HepG2 (cell line): ENCODE measurements around the gene KCNMA1. TPM values are rescaled to one million over a fixed set of nuclear protein-coding genes. Genes with fewer than 3 reads are reported as not detected.

ENCODE experiments used
- ATAC-seq: fragments of 200-7000 bp; cut with Tn5 transposase; 3 replicates; pipeline ENCODE4 v1.9.1; 2020; ENCODE audit warnings: mild to moderate bottlenecking, moderate library complexity
- BruUV-seq: library from RNA; stranded (reverse); fragments of 400-500 nt; replicated peaks from 2 replicates; lab custom pipeline; 2021; lab: Mats Ljungman, UMichigan
- CTCF ChIA-PET: fragments of 300-600 bp; formaldehyde crosslinking; extraction: SDS; loops from one replicate; lab custom pipeline; 2021; ENCODE audit warnings: low total read pairs, inconsistent platforms, low intra/inter-chr PET ratio; lab: Yijun Ruan, JAX
- POLR2A ChIA-PET: fragments of 350-600 bp; sonication (Branson Sonifier 250); formaldehyde crosslinking; loops from one replicate; lab custom pipeline; 2020; ENCODE audit warnings: antibody characterized with exemption, inconsistent platforms; lab: Yijun Ruan, JAX
- DNase-seq: peaks from one replicate; pipeline ENCODE4 v3.0.0-alpha.2; 2015; ENCODE audit warnings: low spot score
- FAIRE-seq: peaks from 3 replicates; lab custom pipeline; 2011; peaks lifted over from hg19 to GRCh38; lab: Jason Lieb, UNC
- H2AFZ ChIP-seq: one replicate; pipeline ENCODE4 v1.6.1; 2011; ENCODE audit warnings: low read length, inconsistent platforms
- H3K27ac ChIP-seq: fragments of 300-600 bp; 3 replicates; pipeline ENCODE4 v1.8.0; 2011; ENCODE audit warnings: mixed run types, mild to moderate bottlenecking, mixed read lengths, low read length, inconsistent platforms; ENCODE audit not compliant: insufficient read depth; ENCODE audit errors: extremely low read length
- H3K27me3 ChIP-seq, 2 experiments: fragments of 200-600 bp in 1 of 2; 2 replicates in 1 of 2; 3 replicates in 1 of 2; pipeline versions ENCODE4 v1.6.0 to v1.8.0; 2011; ENCODE audit warnings: low read length in 2 of 2, mild to moderate bottlenecking in 2 of 2, moderate library complexity in 2 of 2, inconsistent platforms in 1 of 2; ENCODE audit not compliant: insufficient read depth in 2 of 2, control insufficient read depth in 1 of 2
- H3K36me3 ChIP-seq, 2 experiments: fragments of 200-600 bp in 1 of 2; replicated peaks in 1 of 2; 2 replicates in 1 of 2; 3 replicates in 1 of 2; pipeline versions ENCODE4 v1.5.1 to v1.8.0; 2011; ENCODE audit warnings: low read length in 2 of 2, inconsistent platforms in 1 of 2; ENCODE audit not compliant: insufficient read depth in 2 of 2, control insufficient read depth in 1 of 2
- H3K4me1 ChIP-seq: 2 replicates; pipeline ENCODE4 v1.5.1; 2012; ENCODE audit warnings: low read length, inconsistent platforms; ENCODE audit not compliant: insufficient read depth
- H3K4me2 ChIP-seq: 2 replicates; pipeline ENCODE4 v1.6.0; 2011; ENCODE audit warnings: low read depth, low read length, inconsistent platforms
- H3K4me3 ChIP-seq, 3 experiments: fragments of 200-600 bp in 1 of 3; sonication (generic), shearing (Covaris generic) in 1 of 3; replicated peaks in 1 of 3; 2 replicates each; pipeline ENCODE4 v1.5.1; 2011 to 2016; ENCODE audit warnings: low read length in 3 of 3, inconsistent platforms in 2 of 3, low read depth in 2 of 3, mild to moderate bottlenecking in 2 of 3, control low read depth in 1 of 3, mixed read lengths in 1 of 3; ENCODE audit not compliant: insufficient read depth in 1 of 3
- H3K79me2 ChIP-seq: one replicate; pipeline ENCODE4 v1.6.1; 2011; ENCODE audit warnings: low read length, inconsistent platforms; ENCODE audit not compliant: insufficient read depth
- H3K9ac ChIP-seq: 2 replicates; pipeline ENCODE4 v1.6.0; 2011; ENCODE audit warnings: mild to moderate bottlenecking, low read depth, low read length, inconsistent platforms; ENCODE audit not compliant: insufficient read depth
- H3K9me3 ChIP-seq: 2 replicates; pipeline ENCODE4 v1.5.1; 2012; ENCODE audit warnings: mild to moderate bottlenecking, low read length
- H4K20me1 ChIP-seq: 2 replicates; pipeline ENCODE4 v1.6.0; 2011; ENCODE audit warnings: inconsistent platforms, mild to moderate bottlenecking, low read length, moderate library complexity; ENCODE audit not compliant: insufficient read depth
- ZNF136 ChIP-seq: sonication (generic); formaldehyde crosslinking; IDR thresholded peaks from 2 replicates; pipeline ENCODE4 v1.8.1; 2022; ENCODE audit warnings: low read depth, mild to moderate bottlenecking, moderate library complexity, missing genetic modification reagents
- ZNF24 ChIP-seq: fragments of 450-650 bp; IDR thresholded peaks from 2 replicates; pipeline ENCODE4 v1.6.1; 2017; ENCODE audit warnings: antibody characterized with exemption, mild to moderate bottlenecking
- ZNF530 ChIP-seq: sonication (generic); formaldehyde crosslinking; IDR thresholded peaks from 2 replicates; pipeline ENCODE4 v1.5.0; 2020; ENCODE audit warnings: low read depth, mild to moderate bottlenecking, missing genetic modification reagents
- WGBS: methylation state at CpG from one replicate; pipeline ENCODE4 v1.1.6; 2017; ENCODE audit warnings: low lambda C conversion rate; 5-methylcytosine and 5-hydroxymethylcytosine counted together
- in situ Hi-C: cut with HindIII; loops from 2 replicates; pipeline ENCODE4 v1.10.0; 2017; ENCODE audit warnings: low pct_unique_long_range_greater_than_20kb; ENCODE audit not compliant: extremely low pct_ligation_motif_present
- intact Hi-C: fragments of 100-400 bp; cut with micrococcal nuclease; formaldehyde crosslinking; loops from one replicate; pipeline ENCODE4 v1.10.0; 2022; ENCODE audit not compliant: unreplicated experiment
- polyA plus RNA-seq, 8 experiments: library from polyadenylated mRNA; depleted of rRNA in 3 of 8; stranded (reverse) in 7 of 8; unstranded in 1 of 8; fragments of >200 nt; fragmentation: Illumina TruSeq in 4 of 8; extraction: Trizol in 4 of 8; gene quantifications; 2 replicates each; pipeline versions ENCODE4 v1.2.1 to v1.2.3, GENCODE V29; 2011 to 2016; ENCODE audit warnings: low read depth in 4 of 8, missing spikeins in 1 of 8, mixed read lengths in 1 of 8; ENCODE audit not compliant: insufficient read depth in 1 of 8
- total RNA-seq, 5 experiments: library from RNA; depleted of rRNA; stranded (reverse); fragments of >200 nt; fragmentation: Illumina TruSeq; extraction: Trizol; gene quantifications; 2 replicates each; pipeline ENCODE4 v1.2.3, GENCODE V29; 2016; ENCODE audit warnings: low read depth in 1 of 5
- TF ChIP-seq, protein P1 (sequence below): sonication (generic); formaldehyde crosslinking; IDR thresholded peaks from 2 replicates; pipeline ENCODE4 v1.5.0; 2020; ENCODE audit warnings: missing genetic modification reagents
- TF ChIP-seq, protein P2 (sequence below): sonication (generic); formaldehyde crosslinking; IDR thresholded peaks from 2 replicates; pipeline ENCODE4 v1.4.0; 2020; ENCODE audit warnings: missing genetic modification reagents
- TF ChIP-seq, protein P3 (sequence below): sonication (generic); formaldehyde crosslinking; IDR thresholded peaks from 2 replicates; pipeline ENCODE4 v1.4.0; 2020; ENCODE audit warnings: missing genetic modification reagents, borderline replicate concordance
- TF ChIP-seq, protein P4 (sequence below): sonication (generic); formaldehyde crosslinking; IDR thresholded peaks from 2 replicates; pipeline ENCODE4 v1.5.0; 2020; ENCODE audit warnings: mild to moderate bottlenecking, low read depth, missing genetic modification reagents, borderline replicate concordance
- TF ChIP-seq, protein P5 (sequence below), 2 experiments: sonication (generic) in 1 of 2; formaldehyde crosslinking in 1 of 2; IDR thresholded peaks; 2 replicates each; pipeline versions ENCODE4 v1.4.0 to v1.6.1; 2018 to 2020; ENCODE audit warnings: missing genetic modification reagents in 2 of 2, borderline replicate concordance in 1 of 2, low read depth in 1 of 2, mild to moderate bottlenecking in 1 of 2, missing biosample characterization in 1 of 2

The KCNMA1 gene
- total and polyA plus RNA-seq, 2 of the 13 experiments (the other 11 are each of a cell fraction or from before 2014, with no cell fraction given): 0.02 TPM; not detected in 1

DNA sequence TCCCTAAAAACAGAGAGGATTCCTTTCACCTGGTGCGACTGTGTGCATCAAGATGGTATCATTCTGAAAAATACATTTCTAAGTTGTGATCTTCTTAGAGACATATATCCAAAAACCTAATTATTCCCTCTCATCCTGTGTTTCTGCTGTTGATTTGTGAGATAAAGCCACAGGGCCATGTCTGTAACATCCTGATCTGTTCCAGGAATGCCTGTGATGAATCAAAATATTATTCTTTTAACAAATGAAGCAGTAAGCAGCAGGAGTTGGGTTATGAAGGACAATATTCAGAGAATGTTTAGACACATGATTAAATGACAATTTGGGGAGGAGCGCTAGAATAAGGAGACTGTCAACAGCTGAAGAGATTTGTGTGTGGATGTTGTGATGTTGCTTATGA lies 731.4 kb downstream of the KCNMA1 start:
- no peak overlapping the region for H3K4me2 ChIP-seq
- no peak overlapping the region for H3K4me3 ChIP-seq
- ATAC-seq (no peak), DNase-seq (no peak)
- H3K27me3 ChIP-seq: no peaks in the 10 kb centered on the region; a peak in 1 of 5 replicates
- no peak overlapping the region for H2AFZ ChIP-seq
- no peak overlapping the region for H3K27ac ChIP-seq
- TF ChIP-seq, protein P1, sequence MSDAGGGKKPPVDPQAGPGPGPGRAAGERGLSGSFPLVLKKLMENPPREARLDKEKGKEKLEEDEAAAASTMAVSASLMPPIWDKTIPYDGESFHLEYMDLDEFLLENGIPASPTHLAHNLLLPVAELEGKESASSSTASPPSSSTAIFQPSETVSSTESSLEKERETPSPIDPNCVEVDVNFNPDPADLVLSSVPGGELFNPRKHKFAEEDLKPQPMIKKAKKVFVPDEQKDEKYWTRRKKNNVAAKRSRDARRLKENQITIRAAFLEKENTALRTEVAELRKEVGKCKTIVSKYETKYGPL: no peak
- TF ChIP-seq, all 625 proteins: peak for 0
- Histone ChIP-seq H3K79me2 (no peaks in the 10 kb centered on the region), H4K20me1 (no peaks in the 10 kb centered on the region), H3K9ac (no peak overlapping the region), H3K4me1 (no peaks in the 10 kb centered on the region), H3K9me3 (no peaks in the 10 kb centered on the region), H3K36me3 (no peaks in the 10 kb centered on the region)
- ChIA-PET POLR2A (no interaction called here), CTCF (no interaction called here)
- in situ Hi-C loops (no loop called here), intact Hi-C loops (no loop called here)
- 24% methylated on average over 2 of the region's 2 CpGs for WGBS
- no TSS peak for BruUV-seq
- FAIRE-seq: no peak

DNA sequence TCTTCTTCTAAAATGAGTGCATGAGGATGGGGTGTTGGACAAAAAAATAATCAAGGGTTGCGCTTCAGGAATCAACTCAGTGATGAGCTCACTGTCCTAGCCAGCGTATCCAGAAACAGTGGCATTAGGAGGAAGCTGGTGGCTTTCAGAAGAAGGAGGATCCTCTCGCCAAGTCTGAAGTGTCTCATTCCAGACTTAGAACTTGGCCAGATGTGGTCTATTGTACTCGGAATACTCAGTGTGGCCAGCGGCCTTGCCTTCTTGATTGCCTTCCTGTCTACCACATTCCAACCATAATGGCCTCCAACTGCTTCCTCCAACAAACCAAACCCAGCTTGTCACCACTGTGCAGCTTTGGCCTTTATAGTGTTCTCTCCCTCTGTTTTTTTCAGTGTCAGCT lies 732.4 kb downstream of the KCNMA1 start:
- Histone ChIP-seq H3K4me2 (no peak overlapping the region), H3K79me2 (no peaks in the 10 kb centered on the region), H3K27ac (no peak overlapping the region), H3K36me3 (no peaks in the 10 kb centered on the region), H3K9me3 (no peaks in the 10 kb centered on the region), H3K4me3 (no peak overlapping the region), H3K4me1 (no peaks in the 10 kb centered on the region), H3K9ac (no peak overlapping the region), H2AFZ (no peak overlapping the region), H3K27me3 (no peaks in the 10 kb centered on the region), H4K20me1 (no peaks in the 10 kb centered on the region)
- 17% methylated on average over 5 of the region's 5 CpGs for WGBS
- FAIRE-seq (no peak), ATAC-seq (no peak), DNase-seq (no peak)
- in situ Hi-C loops: no loop called here
- POLR2A ChIA-PET: no interaction called here
- no TSS peak for BruUV-seq
- intact Hi-C loops: no loop called here
- CTCF ChIA-PET: no interaction called here
- TF ChIP-seq, protein P2, sequence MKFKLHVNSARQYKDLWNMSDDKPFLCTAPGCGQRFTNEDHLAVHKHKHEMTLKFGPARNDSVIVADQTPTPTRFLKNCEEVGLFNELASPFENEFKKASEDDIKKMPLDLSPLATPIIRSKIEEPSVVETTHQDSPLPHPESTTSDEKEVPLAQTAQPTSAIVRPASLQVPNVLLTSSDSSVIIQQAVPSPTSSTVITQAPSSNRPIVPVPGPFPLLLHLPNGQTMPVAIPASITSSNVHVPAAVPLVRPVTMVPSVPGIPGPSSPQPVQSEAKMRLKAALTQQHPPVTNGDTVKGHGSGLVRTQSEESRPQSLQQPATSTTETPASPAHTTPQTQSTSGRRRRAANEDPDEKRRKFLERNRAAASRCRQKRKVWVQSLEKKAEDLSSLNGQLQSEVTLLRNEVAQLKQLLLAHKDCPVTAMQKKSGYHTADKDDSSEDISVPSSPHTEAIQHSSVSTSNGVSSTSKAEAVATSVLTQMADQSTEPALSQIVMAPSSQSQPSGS: no peak
- TF ChIP-seq ZNF136 (CRISPR knock-in tag) (no peak), ZNF24 (no peak), ZNF530 (no peak)
- TF ChIP-seq, protein P3, sequence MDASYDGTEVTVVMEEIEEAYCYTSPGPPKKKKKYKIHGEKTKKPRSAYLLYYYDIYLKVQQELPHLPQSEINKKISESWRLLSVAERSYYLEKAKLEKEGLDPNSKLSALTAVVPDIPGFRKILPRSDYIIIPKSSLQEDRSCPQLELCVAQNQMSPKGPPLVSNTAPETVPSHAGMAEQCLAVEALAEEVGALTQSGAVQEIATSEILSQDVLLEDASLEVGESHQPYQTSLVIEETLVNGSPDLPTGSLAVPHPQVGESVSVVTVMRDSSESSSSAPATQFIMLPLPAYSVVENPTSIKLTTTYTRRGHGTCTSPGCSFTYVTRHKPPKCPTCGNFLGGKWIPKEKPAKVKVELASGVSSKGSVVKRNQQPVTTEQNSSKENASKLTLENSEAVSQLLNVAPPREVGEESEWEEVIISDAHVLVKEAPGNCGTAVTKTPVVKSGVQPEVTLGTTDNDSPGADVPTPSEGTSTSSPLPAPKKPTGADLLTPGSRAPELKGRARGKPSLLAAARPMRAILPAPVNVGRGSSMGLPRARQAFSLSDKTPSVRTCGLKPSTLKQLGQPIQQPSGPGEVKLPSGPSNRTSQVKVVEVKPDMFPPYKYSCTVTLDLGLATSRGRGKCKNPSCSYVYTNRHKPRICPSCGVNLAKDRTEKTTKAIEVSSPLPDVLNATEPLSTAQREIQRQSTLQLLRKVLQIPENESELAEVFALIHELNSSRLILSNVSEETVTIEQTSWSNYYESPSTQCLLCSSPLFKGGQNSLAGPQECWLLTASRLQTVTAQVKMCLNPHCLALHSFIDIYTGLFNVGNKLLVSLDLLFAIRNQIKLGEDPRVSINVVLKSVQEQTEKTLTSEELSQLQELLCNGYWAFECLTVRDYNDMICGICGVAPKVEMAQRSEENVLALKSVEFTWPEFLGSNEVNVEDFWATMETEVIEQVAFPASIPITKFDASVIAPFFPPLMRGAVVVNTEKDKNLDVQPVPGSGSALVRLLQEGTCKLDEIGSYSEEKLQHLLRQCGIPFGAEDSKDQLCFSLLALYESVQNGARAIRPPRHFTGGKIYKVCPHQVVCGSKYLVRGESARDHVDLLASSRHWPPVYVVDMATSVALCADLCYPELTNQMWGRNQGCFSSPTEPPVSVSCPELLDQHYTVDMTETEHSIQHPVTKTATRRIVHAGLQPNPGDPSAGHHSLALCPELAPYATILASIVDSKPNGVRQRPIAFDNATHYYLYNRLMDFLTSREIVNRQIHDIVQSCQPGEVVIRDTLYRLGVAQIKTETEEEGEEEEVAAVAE (CRISPR knock-in tag): no peak
- TF ChIP-seq, protein P4, sequence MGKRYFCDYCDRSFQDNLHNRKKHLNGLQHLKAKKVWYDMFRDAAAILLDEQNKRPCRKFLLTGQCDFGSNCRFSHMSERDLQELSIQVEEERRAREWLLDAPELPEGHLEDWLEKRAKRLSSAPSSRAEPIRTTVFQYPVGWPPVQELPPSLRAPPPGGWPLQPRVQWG: no peak
- TF ChIP-seq, protein P5, sequence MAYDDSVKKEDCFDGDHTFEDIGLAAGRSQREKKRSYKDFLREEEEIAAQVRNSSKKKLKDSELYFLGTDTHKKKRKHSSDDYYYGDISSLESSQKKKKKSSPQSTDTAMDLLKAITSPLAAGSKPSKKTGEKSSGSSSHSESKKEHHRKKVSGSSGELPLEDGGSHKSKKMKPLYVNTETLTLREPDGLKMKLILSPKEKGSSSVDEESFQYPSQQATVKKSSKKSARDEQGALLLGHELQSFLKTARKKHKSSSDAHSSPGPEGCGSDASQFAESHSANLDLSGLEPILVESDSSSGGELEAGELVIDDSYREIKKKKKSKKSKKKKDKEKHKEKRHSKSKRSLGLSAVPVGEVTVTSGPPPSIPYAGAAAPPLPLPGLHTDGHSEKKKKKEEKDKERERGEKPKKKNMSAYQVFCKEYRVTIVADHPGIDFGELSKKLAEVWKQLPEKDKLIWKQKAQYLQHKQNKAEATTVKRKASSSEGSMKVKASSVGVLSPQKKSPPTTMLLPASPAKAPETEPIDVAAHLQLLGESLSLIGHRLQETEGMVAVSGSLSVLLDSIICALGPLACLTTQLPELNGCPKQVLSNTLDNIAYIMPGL (CRISPR knock-in tag; IDR thresholded peaks at IDR 0.05; ENCODE audit: borderline replicate concordance in 1 of 2, low read depth in 1 of 2): no peak
